WTC11 (cell line): ENCODE data around the gene MARCHF10.

Source experiments
- ATF1 ChIP-seq: sonication (generic); formaldehyde crosslinking; IDR thresholded peaks from 2 replicates; pipeline ENCODE4 v1.8.1; 2023; ENCODE audit warnings: mild to moderate bottlenecking, moderate library complexity, missing genetic modification reagents
- CREB1 ChIP-seq: sonication (generic); formaldehyde crosslinking; IDR thresholded peaks from 2 replicates; pipeline ENCODE4 v1.8.0; 2023; ENCODE audit warnings: mild to moderate bottlenecking, missing genetic modification reagents
- JUN ChIP-seq: sonication (generic); formaldehyde crosslinking; IDR thresholded peaks from 2 replicates; pipeline ENCODE4 v1.8.0; 2023; ENCODE audit warnings: mild to moderate bottlenecking, missing genetic modification reagents
- NFE2L1 ChIP-seq: sonication (generic); formaldehyde crosslinking; IDR thresholded peaks from 2 replicates; pipeline ENCODE4 v1.8.1; 2023; ENCODE audit warnings: missing genetic modification reagents
- NR1H2 ChIP-seq: sonication (generic); formaldehyde crosslinking; IDR thresholded peaks from 2 replicates; pipeline ENCODE4 v1.9.0; 2021; ENCODE audit warnings: mild to moderate bottlenecking, moderate library complexity, missing genetic modification reagents
- TCF7 ChIP-seq: sonication (generic); formaldehyde crosslinking; IDR thresholded peaks from 2 replicates; pipeline ENCODE4 v1.8.0; 2022; ENCODE audit warnings: mild to moderate bottlenecking, low read depth, missing genetic modification reagents, moderate library complexity
- ZNF121 ChIP-seq: sonication (generic); formaldehyde crosslinking; IDR thresholded peaks from 2 replicates; pipeline ENCODE4 v1.8.0; 2023; ENCODE audit warnings: missing genetic modification reagents
- ZNF396 ChIP-seq: fragments of 250-450 bp; sonication (Bioruptor Pico); IDR thresholded peaks from 2 replicates; pipeline ENCODE4 v1.8.0; 2021; ENCODE audit warnings: mild to moderate bottlenecking, moderate library complexity, borderline replicate concordance
- TF ChIP-seq, protein P1 (sequence below): fragments of 200-600 bp; IDR thresholded peaks from 2 replicates; pipeline ENCODE4 v1.8.0; 2022; ENCODE audit warnings: antibody characterized with exemption
- TF ChIP-seq, protein P2 (sequence below): sonication (generic); formaldehyde crosslinking; IDR thresholded peaks from 2 replicates; pipeline ENCODE4 v1.8.0; 2023; ENCODE audit warnings: missing genetic modification reagents, mild to moderate bottlenecking, borderline replicate concordance
- TF ChIP-seq, protein P3 (sequence below): sonication (generic); formaldehyde crosslinking; IDR thresholded peaks from 2 replicates; pipeline ENCODE4 v1.8.0; 2022; ENCODE audit warnings: mild to moderate bottlenecking, missing genetic modification reagents
- TF ChIP-seq, protein P4 (sequence below): sonication (generic); formaldehyde crosslinking; conservative IDR thresholded peaks from 2 replicates; pipeline ENCODE4 v1.8.1; 2023; ENCODE audit warnings: mild to moderate bottlenecking, low read depth, missing genetic modification reagents, moderate library complexity
- TF ChIP-seq, protein P5 (sequence below): sonication (generic); formaldehyde crosslinking; IDR thresholded peaks from 2 replicates; pipeline ENCODE4 v1.8.0; 2022; ENCODE audit warnings: mild to moderate bottlenecking, missing genetic modification reagents
- TF ChIP-seq, protein P6 (sequence below): sonication (generic); formaldehyde crosslinking; IDR thresholded peaks from 2 replicates; pipeline ENCODE4 v1.8.0; 2023; ENCODE audit warnings: missing genetic modification reagents

DNA sequence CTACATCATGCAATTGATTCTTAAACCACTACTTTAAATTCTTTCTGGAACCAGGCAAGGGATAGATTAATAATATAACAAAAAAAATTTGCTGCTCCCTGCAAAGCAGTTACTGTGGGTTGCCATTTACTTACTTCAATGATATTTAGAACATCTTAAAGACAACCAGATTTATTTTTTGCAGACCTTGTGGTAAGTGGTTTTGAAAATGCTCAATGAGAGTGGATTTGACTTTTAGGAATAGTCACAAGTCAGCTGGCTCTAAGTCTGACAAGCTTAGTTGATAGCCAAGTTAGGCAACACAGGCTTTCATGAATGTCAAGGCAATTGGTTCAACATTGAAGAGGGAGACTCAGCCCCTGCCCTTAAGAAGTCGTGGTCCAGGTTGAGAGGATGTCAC, 11.8 kb downstream of the MARCHF10 start:
- TF ChIP-seq, protein P1, sequence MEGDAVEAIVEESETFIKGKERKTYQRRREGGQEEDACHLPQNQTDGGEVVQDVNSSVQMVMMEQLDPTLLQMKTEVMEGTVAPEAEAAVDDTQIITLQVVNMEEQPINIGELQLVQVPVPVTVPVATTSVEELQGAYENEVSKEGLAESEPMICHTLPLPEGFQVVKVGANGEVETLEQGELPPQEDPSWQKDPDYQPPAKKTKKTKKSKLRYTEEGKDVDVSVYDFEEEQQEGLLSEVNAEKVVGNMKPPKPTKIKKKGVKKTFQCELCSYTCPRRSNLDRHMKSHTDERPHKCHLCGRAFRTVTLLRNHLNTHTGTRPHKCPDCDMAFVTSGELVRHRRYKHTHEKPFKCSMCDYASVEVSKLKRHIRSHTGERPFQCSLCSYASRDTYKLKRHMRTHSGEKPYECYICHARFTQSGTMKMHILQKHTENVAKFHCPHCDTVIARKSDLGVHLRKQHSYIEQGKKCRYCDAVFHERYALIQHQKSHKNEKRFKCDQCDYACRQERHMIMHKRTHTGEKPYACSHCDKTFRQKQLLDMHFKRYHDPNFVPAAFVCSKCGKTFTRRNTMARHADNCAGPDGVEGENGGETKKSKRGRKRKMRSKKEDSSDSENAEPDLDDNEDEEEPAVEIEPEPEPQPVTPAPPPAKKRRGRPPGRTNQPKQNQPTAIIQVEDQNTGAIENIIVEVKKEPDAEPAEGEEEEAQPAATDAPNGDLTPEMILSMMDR = no peak
- TF ChIP-seq CREB1 (CRISPR knock-in tag) (no peak), JUN (CRISPR knock-in tag) (no peak), NFE2L1 (CRISPR knock-in tag) (no peak), ATF1 (no peak), TCF7 (CRISPR knock-in tag) (no peak), ZNF121 (CRISPR knock-in tag) (no peak), NR1H2 (CRISPR knock-in tag) (no peak), ZNF396 (CRISPR knock-in tag) (no peak)
- TF ChIP-seq, protein P2, sequence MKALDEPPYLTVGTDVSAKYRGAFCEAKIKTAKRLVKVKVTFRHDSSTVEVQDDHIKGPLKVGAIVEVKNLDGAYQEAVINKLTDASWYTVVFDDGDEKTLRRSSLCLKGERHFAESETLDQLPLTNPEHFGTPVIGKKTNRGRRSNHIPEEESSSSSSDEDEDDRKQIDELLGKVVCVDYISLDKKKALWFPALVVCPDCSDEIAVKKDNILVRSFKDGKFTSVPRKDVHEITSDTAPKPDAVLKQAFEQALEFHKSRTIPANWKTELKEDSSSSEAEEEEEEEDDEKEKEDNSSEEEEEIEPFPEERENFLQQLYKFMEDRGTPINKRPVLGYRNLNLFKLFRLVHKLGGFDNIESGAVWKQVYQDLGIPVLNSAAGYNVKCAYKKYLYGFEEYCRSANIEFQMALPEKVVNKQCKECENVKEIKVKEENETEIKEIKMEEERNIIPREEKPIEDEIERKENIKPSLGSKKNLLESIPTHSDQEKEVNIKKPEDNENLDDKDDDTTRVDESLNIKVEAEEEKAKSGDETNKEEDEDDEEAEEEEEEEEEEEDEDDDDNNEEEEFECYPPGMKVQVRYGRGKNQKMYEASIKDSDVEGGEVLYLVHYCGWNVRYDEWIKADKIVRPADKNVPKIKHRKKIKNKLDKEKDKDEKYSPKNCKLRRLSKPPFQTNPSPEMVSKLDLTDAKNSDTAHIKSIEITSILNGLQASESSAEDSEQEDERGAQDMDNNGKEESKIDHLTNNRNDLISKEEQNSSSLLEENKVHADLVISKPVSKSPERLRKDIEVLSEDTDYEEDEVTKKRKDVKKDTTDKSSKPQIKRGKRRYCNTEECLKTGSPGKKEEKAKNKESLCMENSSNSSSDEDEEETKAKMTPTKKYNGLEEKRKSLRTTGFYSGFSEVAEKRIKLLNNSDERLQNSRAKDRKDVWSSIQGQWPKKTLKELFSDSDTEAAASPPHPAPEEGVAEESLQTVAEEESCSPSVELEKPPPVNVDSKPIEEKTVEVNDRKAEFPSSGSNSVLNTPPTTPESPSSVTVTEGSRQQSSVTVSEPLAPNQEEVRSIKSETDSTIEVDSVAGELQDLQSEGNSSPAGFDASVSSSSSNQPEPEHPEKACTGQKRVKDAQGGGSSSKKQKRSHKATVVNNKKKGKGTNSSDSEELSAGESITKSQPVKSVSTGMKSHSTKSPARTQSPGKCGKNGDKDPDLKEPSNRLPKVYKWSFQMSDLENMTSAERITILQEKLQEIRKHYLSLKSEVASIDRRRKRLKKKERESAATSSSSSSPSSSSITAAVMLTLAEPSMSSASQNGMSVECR (CRISPR knock-in tag) = no peak
- TF ChIP-seq, protein P3, sequence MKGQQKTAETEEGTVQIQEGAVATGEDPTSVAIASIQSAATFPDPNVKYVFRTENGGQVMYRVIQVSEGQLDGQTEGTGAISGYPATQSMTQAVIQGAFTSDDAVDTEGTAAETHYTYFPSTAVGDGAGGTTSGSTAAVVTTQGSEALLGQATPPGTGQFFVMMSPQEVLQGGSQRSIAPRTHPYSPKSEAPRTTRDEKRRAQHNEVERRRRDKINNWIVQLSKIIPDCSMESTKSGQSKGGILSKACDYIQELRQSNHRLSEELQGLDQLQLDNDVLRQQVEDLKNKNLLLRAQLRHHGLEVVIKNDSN (CRISPR knock-in tag) = no peak
- TF ChIP-seq, protein P4, sequence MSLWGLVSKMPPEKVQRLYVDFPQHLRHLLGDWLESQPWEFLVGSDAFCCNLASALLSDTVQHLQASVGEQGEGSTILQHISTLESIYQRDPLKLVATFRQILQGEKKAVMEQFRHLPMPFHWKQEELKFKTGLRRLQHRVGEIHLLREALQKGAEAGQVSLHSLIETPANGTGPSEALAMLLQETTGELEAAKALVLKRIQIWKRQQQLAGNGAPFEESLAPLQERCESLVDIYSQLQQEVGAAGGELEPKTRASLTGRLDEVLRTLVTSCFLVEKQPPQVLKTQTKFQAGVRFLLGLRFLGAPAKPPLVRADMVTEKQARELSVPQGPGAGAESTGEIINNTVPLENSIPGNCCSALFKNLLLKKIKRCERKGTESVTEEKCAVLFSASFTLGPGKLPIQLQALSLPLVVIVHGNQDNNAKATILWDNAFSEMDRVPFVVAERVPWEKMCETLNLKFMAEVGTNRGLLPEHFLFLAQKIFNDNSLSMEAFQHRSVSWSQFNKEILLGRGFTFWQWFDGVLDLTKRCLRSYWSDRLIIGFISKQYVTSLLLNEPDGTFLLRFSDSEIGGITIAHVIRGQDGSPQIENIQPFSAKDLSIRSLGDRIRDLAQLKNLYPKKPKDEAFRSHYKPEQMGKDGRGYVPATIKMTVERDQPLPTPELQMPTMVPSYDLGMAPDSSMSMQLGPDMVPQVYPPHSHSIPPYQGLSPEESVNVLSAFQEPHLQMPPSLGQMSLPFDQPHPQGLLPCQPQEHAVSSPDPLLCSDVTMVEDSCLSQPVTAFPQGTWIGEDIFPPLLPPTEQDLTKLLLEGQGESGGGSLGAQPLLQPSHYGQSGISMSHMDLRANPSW = no peak
- TF ChIP-seq, protein P5, sequence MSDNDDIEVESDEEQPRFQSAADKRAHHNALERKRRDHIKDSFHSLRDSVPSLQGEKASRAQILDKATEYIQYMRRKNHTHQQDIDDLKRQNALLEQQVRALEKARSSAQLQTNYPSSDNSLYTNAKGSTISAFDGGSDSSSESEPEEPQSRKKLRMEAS (CRISPR knock-in tag) = no peak
- TF ChIP-seq, protein P6, sequence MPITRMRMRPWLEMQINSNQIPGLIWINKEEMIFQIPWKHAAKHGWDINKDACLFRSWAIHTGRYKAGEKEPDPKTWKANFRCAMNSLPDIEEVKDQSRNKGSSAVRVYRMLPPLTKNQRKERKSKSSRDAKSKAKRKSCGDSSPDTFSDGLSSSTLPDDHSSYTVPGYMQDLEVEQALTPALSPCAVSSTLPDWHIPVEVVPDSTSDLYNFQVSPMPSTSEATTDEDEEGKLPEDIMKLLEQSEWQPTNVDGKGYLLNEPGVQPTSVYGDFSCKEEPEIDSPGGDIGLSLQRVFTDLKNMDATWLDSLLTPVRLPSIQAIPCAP (CRISPR knock-in tag) = no peak
